Measurements from ENCODE around the gene MELTF.
A peak's percentile ranks its signal among the peaks of the same experiment; 100 is the strongest.

MELTF gene

DNA sequence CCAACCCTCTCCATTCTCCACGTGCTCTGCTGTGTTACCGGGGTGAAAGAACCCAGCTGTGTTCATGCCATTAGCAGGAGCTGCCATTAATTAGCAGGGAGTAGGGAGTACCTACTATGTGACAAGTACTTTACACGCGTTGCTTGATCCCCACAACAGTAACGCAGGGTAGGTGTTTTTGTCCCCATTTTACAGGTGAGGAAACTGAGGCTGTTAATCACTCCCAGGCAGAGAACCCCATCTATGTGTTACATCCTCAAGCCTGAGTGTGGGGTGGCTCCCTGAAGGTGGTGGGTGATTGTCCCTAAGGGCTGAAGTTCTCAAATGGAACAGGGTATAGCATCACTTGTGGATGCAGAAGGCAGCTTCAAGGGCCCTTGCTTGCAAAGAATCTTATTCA is 22.8 kb downstream of the MELTF start:
- H3K27me3 ChIP-seq (ENCODE audit: insufficient read depth, insufficient read length) = peaks cover 5% of the 10 kb centered on the region
- no peak for DNase-seq (ENCODE audit: low read depth, low spot score)

DNA sequence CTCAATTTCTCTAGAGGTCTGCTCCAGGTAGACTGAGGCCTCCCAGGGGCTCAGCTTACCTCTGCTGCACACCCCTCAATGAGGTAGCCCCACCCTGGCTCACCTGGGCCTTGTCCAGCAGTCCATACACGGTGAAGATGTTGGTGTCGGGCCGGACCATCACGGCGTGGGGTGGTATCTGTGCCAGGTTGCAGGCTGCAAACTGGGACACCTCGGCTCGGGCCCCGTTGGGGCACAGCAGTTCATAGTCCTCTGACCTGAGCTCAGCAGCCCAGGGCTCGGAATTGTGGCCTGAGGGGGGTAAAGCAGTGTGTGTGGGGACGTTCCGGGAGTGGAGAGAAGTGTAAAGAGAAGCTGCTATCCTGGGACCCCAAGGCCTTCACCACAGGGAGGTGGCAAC is 23.2 kb downstream of the MELTF start:
- TF ChIP-seq YY1 (IDR thresholded peaks at IDR 0.05; ENCODE audit: insufficient read depth, insufficient read length) = no peak
- no peak overlapping the region for H3K4me3 ChIP-seq (ENCODE audit: insufficient read length, low read depth)
- peaks cover 5% of the 10 kb centered on the region for H3K27me3 ChIP-seq (ENCODE audit: insufficient read depth, insufficient read length)
- no peaks in the 10 kb centered on the region for H3K9me3 ChIP-seq (ENCODE audit: insufficient read depth, low read length)
- peaks cover 61% of the 10 kb centered on the region for H3K36me3 ChIP-seq (ENCODE audit: insufficient read depth, insufficient read length, low read length)
- no peak for DNase-seq (ENCODE audit: low read depth, low spot score)
- no peak overlapping the region for H3K9ac ChIP-seq (ENCODE audit: insufficient read length, low read depth)
- peaks cover 25% of the 10 kb centered on the region for H3K4me1 ChIP-seq (ENCODE audit: insufficient read depth, insufficient read length)

More for the DNA sequence above, 22.8 kb downstream of the MELTF start:
- peaks cover 60% of the 10 kb centered on the region for H3K36me3 ChIP-seq (ENCODE audit: insufficient read depth, insufficient read length, low read length)
- peaks cover 27% of the 10 kb centered on the region for H3K4me1 ChIP-seq (ENCODE audit: insufficient read depth, insufficient read length)
- no peak for TF ChIP-seq ZNF274 (IDR thresholded peaks at IDR 0.05; ENCODE audit: low read depth, low read length)
- no peak for TF ChIP-seq SUZ12 (IDR thresholded peaks at IDR 0.05; ENCODE audit: extremely low read depth, insufficient read depth, insufficient read length)
- TF ChIP-seq YY1 (IDR thresholded peaks at IDR 0.05; ENCODE audit: insufficient read depth, insufficient read length) = no peak
- H3K9me3 ChIP-seq (ENCODE audit: insufficient read depth, low read length) = no peaks in the 10 kb centered on the region
- H3K4me3 ChIP-seq (ENCODE audit: insufficient read length, low read depth) = no peak overlapping the region
- no peak overlapping the region for H3K9ac ChIP-seq (ENCODE audit: insufficient read length, low read depth)

DNA sequence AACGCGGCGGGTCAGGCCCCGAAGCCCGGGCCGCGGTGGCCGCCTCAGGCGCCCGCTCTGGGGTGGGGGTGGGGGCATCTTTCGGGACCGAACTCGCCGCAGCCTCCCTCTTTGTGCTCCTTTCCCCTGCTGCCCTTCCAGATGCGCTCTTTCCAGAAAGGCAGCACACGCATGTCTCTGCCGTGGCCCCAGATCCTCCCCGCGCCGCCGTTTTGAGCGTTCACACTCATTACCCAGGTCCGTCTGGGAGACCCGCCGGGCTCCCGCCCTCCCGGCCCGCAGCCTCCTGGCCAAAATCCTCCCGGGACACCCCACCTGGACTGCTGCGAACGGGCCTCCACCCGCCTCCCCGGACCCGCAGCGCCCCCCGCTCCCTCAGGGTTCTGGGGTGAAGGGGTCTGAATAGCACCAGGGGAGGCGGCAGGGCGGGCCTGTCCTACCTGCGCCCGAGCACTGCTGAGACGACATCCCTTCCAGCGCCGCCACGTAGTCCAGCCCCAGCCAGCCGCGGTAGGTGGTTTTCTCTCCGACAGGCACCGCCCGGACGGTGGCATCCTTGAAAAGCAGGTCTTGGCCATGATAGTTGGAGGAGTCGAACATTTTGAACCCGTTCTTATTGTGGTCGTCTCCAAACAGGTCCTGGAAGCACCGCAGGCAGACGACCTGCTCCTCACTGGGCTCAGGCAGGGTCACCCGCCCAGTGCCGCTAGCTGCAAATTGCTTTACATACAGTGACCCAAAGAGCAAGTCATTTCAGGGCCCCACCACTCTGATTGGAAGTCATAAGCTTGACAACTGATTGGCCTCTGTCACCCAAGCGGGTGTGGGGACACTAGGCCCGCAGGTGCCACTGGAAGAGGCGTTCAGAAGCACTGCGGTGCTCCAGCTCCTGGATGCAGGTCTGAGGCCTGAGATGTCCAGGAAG is 25.9 kb downstream of the MELTF start:
- Histone ChIP-seq H3K4me3 (ENCODE audit: insufficient read length, low read depth) (peak overlapping the region; percentile 39), H3K27me3 (ENCODE audit: insufficient read depth, insufficient read length) (peaks cover 5% of the 10 kb centered on the region), H3K9me3 (ENCODE audit: insufficient read depth, low read length) (no peaks in the 10 kb centered on the region), H3K36me3 (ENCODE audit: insufficient read depth, insufficient read length, low read length) (peaks cover 44% of the 10 kb centered on the region), H3K9ac (ENCODE audit: insufficient read length, low read depth) (peak overlapping the region; percentile 84), H3K4me1 (ENCODE audit: insufficient read depth, insufficient read length) (peaks cover 18% of the 10 kb centered on the region)
- no peak for DNase-seq (ENCODE audit: low read depth, low spot score)
- TF ChIP-seq SUZ12 (IDR thresholded peaks at IDR 0.05; ENCODE audit: extremely low read depth, insufficient read depth, insufficient read length) (no peak), ZNF274 (IDR thresholded peaks at IDR 0.05; ENCODE audit: low read depth, low read length) (no peak), YY1 (IDR thresholded peaks at IDR 0.05; ENCODE audit: insufficient read depth, insufficient read length) (no peak)

DNA sequence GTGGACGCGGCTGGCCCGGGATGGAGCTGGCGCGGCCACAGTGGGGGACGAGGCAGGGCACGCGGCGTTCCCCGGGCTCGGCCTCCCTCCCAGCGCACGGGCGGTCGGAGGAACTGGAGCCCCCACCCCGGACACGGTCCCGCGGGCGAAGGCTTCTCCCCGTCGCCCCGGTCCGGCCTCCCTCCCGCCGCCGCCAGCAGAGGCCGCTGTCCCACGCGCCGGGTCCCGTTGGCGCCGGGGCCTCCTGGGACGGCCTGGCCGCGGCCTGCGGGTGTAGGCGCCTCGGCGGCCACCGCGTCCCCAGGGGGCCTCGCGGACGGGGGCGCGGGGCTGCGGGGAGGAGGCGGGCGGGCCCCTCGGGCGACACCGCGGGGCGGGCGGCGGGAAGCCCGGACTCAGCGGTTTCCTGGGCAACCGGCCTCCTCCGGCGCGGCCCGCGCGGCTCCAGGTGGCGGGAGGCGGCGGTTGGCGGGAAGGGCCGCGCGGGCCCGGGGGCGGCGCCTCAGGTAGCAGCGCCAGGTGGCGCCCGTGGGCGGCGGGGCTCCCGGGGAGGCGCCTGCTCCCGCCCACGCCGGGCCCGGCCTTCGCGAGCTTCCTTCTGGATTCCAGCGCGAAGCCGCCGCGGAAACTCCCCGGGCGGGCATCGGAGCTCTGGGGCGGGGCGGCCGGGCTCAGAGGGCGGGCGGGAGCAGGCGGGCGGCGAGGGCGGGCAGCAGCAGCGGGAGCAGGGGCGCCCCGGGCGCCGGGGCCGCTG is 26.7 kb downstream of the MELTF start:
- Histone ChIP-seq H3K36me3 (ENCODE audit: insufficient read depth, insufficient read length, low read length) (peaks cover 36% of the 10 kb centered on the region), H3K9ac (ENCODE audit: insufficient read length, low read depth) (peak overlapping the region; percentile 84), H3K9me3 (ENCODE audit: insufficient read depth, low read length) (no peaks in the 10 kb centered on the region), H3K27me3 (ENCODE audit: insufficient read depth, insufficient read length) (peaks cover 5% of the 10 kb centered on the region), H3K4me1 (ENCODE audit: insufficient read depth, insufficient read length) (peaks cover 18% of the 10 kb centered on the region), H3K4me3 (ENCODE audit: insufficient read length, low read depth) (peak overlapping the region; percentile 39)
- no peak for TF ChIP-seq ZNF274 (IDR thresholded peaks at IDR 0.05; ENCODE audit: low read depth, low read length)
- TF ChIP-seq YY1 (IDR thresholded peaks at IDR 0.05; ENCODE audit: insufficient read depth, insufficient read length) = no peak
- TF ChIP-seq SUZ12 (IDR thresholded peaks at IDR 0.05; ENCODE audit: extremely low read depth, insufficient read depth, insufficient read length) = no peak
- no peak for DNase-seq (ENCODE audit: low read depth, low spot score)

DNA sequence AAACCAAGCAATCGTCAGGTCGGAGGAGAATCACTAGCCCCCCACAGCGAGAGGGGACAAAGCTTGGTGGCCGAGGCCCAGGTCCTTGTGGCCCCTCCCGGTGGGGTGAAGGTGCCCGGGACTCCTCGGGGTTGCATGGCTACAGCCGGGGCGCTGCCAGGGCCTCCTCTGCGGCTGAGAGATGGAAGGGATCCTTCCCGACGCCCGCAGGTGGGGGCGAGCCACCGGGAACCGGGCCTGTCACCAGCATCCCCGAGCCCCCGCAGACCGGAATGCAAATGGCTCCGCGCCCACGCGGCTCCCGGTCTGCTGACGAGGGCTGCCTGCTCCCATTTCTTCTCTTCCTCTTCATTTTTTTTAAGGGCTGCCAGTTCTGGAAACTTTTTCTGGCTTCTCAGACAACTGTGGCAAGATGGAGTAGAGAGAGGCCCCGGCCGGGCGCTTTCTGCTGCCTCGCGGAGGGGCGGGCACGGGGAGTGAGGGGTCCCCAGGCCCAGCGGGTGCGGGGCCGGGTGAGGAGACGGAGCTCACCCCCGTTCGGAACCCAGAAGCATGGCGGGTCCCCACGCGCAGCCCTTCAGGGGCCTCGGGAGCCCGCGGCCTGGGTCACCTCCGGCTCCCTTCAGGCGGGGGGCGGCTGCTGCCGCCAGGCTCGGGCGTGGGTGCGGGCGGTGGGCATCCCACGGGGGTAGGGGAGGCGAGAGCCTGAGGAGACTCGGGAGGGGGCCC is 27.5 kb downstream of the MELTF start:
- H3K27me3 ChIP-seq (ENCODE audit: insufficient read depth, insufficient read length) = peaks cover 5% of the 10 kb centered on the region
- no peak overlapping the region for H3K4me3 ChIP-seq (ENCODE audit: insufficient read length, low read depth)
- H3K9me3 ChIP-seq (ENCODE audit: insufficient read depth, low read length) = no peaks in the 10 kb centered on the region
- H3K4me1 ChIP-seq (ENCODE audit: insufficient read depth, insufficient read length) = peaks cover 14% of the 10 kb centered on the region
- H3K36me3 ChIP-seq (ENCODE audit: insufficient read depth, insufficient read length, low read length) = peaks cover 33% of the 10 kb centered on the region
- H3K9ac ChIP-seq (ENCODE audit: insufficient read length, low read depth) = peak overlapping the region; percentile 58
- TF ChIP-seq SUZ12 (IDR thresholded peaks at IDR 0.05; ENCODE audit: extremely low read depth, insufficient read depth, insufficient read length) (no peak), YY1 (IDR thresholded peaks at IDR 0.05; ENCODE audit: insufficient read depth, insufficient read length) (no peak), ZNF274 (IDR thresholded peaks at IDR 0.05; ENCODE audit: low read depth, low read length) (no peak)
- DNase-seq (ENCODE audit: low read depth, low spot score) = no peak

DNA sequence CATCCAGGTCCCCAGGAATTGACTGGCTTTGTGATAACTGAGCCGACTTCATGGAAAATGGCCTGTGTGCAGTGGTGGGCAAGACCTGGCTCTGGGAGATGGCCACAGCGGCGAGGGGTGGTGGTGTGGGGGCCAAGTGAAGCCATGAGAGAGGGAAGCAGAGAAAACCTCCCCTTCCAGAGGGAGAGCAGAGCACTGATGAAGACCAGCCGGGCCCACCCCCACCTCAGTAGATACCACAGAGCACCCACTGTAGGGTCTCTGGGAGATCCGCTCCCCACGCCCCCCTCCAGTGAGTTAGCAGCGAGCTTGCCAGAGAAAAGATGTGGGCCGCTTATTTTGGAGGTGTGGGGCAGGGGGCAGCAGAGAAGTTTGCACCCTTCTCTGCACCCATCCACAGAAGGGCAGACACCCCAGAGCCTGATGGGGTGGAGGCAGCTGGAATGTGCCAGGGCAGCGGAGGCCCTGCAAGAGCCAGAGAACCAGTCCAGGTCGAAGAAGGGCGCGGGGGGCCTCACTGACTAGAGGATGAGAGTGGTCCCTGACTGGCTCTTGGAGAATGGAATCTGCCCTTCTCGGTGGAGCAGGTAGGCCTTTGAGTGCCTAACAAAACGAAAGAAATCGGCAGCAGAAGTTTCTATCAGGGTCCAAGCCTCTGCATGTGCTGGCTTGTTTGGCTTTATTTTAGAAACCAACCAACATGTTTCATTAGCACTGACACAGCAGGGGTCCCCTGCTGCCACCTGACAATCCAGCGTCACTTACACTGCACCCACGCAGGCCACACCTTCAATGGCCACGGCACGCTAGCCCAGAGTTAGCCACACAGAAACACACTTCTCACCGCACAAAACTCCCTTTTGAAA is 28.3 kb downstream of the MELTF start:
- Histone ChIP-seq H3K27me3 (ENCODE audit: insufficient read depth, insufficient read length) (peaks cover 5% of the 10 kb centered on the region), H3K9ac (ENCODE audit: insufficient read length, low read depth) (peak overlapping the region; percentile 28), H3K36me3 (ENCODE audit: insufficient read depth, insufficient read length, low read length) (peaks cover 25% of the 10 kb centered on the region), H3K4me3 (ENCODE audit: insufficient read length, low read depth) (no peak overlapping the region), H3K9me3 (ENCODE audit: insufficient read depth, low read length) (no peaks in the 10 kb centered on the region), H3K4me1 (ENCODE audit: insufficient read depth, insufficient read length) (peaks cover 10% of the 10 kb centered on the region)
- DNase-seq (ENCODE audit: low read depth, low spot score) = no peak
- TF ChIP-seq ZNF274 (IDR thresholded peaks at IDR 0.05; ENCODE audit: low read depth, low read length) = no peak
- TF ChIP-seq SUZ12 (IDR thresholded peaks at IDR 0.05; ENCODE audit: extremely low read depth, insufficient read depth, insufficient read length) = no peak
- TF ChIP-seq YY1 (IDR thresholded peaks at IDR 0.05; ENCODE audit: insufficient read depth, insufficient read length) = no peak

Data from NT2/D1 (cell line).